Measurements from ENCODE around the gene DNAJC11.

DNAJC11 gene

GRCh38 chr1:6585841-6586240, 115.8 kb downstream of the DNAJC11 start:
- DNase-seq (ENCODE audit: low read depth in 3 of 3) = no peak

- no peak for DNase-seq (ENCODE audit: low read depth in 3 of 3)
Observed at GRCh38 chr1:6585081-6585722, 116.4 kb downstream of the DNAJC11 start.
